ENCODE results near the gene LDHAL6B. TPM values are rescaled to one million over a fixed set of nuclear protein-coding genes. Genes with fewer than 3 reads are reported as not detected.
A peak's percentile ranks its signal among the peaks of the same experiment; 100 is the strongest.

Gene LDHAL6B
- total and polyA plus RNA-seq, 12 donors = not detected

GRCh38 chr15:59174835-59175831, 31.5 kb upstream of the LDHAL6B start:
- WGBS, 4 donors = 59 to 65% (median 60%) methylated on average over 10 of the region's 10 CpGs
- no peaks in the 10 kb centered on the region for H3K27me3 ChIP-seq
- no peak for TF ChIP-seq POLR2A (IDR thresholded peaks at IDR 0.05)
- TF ChIP-seq CTCF (IDR thresholded peaks at IDR 0.05) = peak; percentile 13 to 54 (median 51)
- H3K4me1 ChIP-seq (replicated peaks in 1 of 2) = peaks cover 7 to 13% of the 10 kb centered on the region in 2 donors
- H3K27ac ChIP-seq = peak overlapping the region in 2 of 5 donors; percentile 25 to 50
- H3K9me3 ChIP-seq (replicated peaks in 1 of 3) = no peaks in the 10 kb centered on the region
- intact Hi-C loops (cut with DNase I) = loop anchor here in 1 of 2 donors (10.0 kb wide), 1 partner anchor 320 kb away; no protein-coding TSS in a partner anchor
- no peaks in the 10 kb centered on the region for H3K36me3 ChIP-seq (replicated peaks in 1 of 2)
- peak in 6 of 7 donors; percentile 24 to 76 (median 47) for DNase-seq
- no peak overlapping the region for H3K4me3 ChIP-seq

GRCh38 chr15:59176653-59177316, 29.9 kb upstream of the LDHAL6B start:
- H3K4me1 ChIP-seq (replicated peaks in 1 of 2) = peaks cover 7 to 10% of the 10 kb centered on the region in 2 donors
- DNase-seq = no peak
- H3K36me3 ChIP-seq (replicated peaks in 1 of 2) = no peaks in the 10 kb centered on the region
- H3K27ac ChIP-seq = peak overlapping the region in 2 of 5 donors; percentile 74 to 75
- H3K4me3 ChIP-seq = no peak overlapping the region
- intact Hi-C loops (cut with DNase I) = loop anchor here in 1 of 2 donors (10.0 kb wide), 1 partner anchor 318 kb away; no protein-coding TSS in a partner anchor
- no peaks in the 10 kb centered on the region for H3K27me3 ChIP-seq
- no peaks in the 10 kb centered on the region for H3K9me3 ChIP-seq (replicated peaks in 1 of 3)
- TF ChIP-seq POLR2A (IDR thresholded peaks at IDR 0.05) = no peak
- TF ChIP-seq CTCF (IDR thresholded peaks at IDR 0.05) = no peak
- 78 to 86% (median 82%) methylated on average over 9 of the region's 9 CpGs for WGBS, 4 donors

GRCh38 chr15:59177317-59177660, 29.4 kb upstream of the LDHAL6B start:
- Histone ChIP-seq H3K4me3 (no peak overlapping the region), H3K27ac (peak overlapping the region in 2 of 5 donors; percentile 74 to 75), H3K4me1 (replicated peaks in 1 of 2) (peaks cover 7 to 10% of the 10 kb centered on the region in 2 donors), H3K36me3 (replicated peaks in 1 of 2) (no peaks in the 10 kb centered on the region), H3K27me3 (no peaks in the 10 kb centered on the region), H3K9me3 (replicated peaks in 1 of 3) (no peaks in the 10 kb centered on the region)
- intact Hi-C loops (cut with DNase I) = loop anchor here in 1 of 2 donors (10.0 kb wide), 1 partner anchor 318 kb away; no protein-coding TSS in a partner anchor
- TF ChIP-seq CTCF (IDR thresholded peaks at IDR 0.05) (no peak), POLR2A (IDR thresholded peaks at IDR 0.05) (no peak)
- DNase-seq = peak in 2 of 7 donors; percentile 22 to 26
- WGBS, 4 donors = 73 to 80% (median 77%) methylated on average over 4 of the region's 4 CpGs
